ENCODE measurements around the gene SIGLEC8.

Gene SIGLEC8

GRCh38 chr19:51458051-51458645, at the start of gene SIGLEC8:
Gene SIGLEC8, minus strand, starts transcription at chr19:51458454. Its CDS starts 67 bp downstream, at chr19:51458387.
- no peak within 1 kb of the TSS for H3K4me3 ChIP-seq (ENCODE audit: low read length)
- no peaks in the 10 kb centered on the region for H3K9me3 ChIP-seq (ENCODE audit: control insufficient read depth, insufficient read depth, low read length)
- H3K79me2 ChIP-seq (ENCODE audit: control insufficient read depth, low read length), result no peaks in the 10 kb centered on the region
- TF ChIP-seq, protein P1, sequence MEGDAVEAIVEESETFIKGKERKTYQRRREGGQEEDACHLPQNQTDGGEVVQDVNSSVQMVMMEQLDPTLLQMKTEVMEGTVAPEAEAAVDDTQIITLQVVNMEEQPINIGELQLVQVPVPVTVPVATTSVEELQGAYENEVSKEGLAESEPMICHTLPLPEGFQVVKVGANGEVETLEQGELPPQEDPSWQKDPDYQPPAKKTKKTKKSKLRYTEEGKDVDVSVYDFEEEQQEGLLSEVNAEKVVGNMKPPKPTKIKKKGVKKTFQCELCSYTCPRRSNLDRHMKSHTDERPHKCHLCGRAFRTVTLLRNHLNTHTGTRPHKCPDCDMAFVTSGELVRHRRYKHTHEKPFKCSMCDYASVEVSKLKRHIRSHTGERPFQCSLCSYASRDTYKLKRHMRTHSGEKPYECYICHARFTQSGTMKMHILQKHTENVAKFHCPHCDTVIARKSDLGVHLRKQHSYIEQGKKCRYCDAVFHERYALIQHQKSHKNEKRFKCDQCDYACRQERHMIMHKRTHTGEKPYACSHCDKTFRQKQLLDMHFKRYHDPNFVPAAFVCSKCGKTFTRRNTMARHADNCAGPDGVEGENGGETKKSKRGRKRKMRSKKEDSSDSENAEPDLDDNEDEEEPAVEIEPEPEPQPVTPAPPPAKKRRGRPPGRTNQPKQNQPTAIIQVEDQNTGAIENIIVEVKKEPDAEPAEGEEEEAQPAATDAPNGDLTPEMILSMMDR (IDR thresholded peaks at IDR 0.05; ENCODE audit: low read depth, low read length, poor library complexity, severe bottlenecking), result no peak
- no peak for TF ChIP-seq EZH2phosphoT487 (IDR thresholded peaks at IDR 0.05; ENCODE audit: borderline replicate concordance, low read length)
- H3K9me2 ChIP-seq (replicated peaks; ENCODE audit: control insufficient read depth, low read length), result no peaks in the 10 kb centered on the region
- H3K36me3 ChIP-seq (ENCODE audit: control insufficient read depth, low read length), result no peaks in the 10 kb centered on the region
- H3F3A ChIP-seq (ENCODE audit: control insufficient read depth, insufficient read depth), result no peaks in the 10 kb centered on the region
- H3K4me2 ChIP-seq (ENCODE audit: low read length), result no peak within 1 kb of the TSS
- H4K20me1 ChIP-seq (ENCODE audit: control insufficient read depth, insufficient read depth, low read depth, low read length), result no peaks in the 10 kb centered on the region
- peaks cover 5% of the 10 kb centered on the region; the same call in 1 of the 2 replicates for H3K4me1 ChIP-seq (ENCODE audit: control insufficient read depth, low read length)
- no peaks in the 10 kb centered on the region for H3K27me3 ChIP-seq (ENCODE audit: control insufficient read depth, low read length)
- no peak within 1 kb of the TSS for H3K27ac ChIP-seq (ENCODE audit: low read depth, low read length)

DNA sequence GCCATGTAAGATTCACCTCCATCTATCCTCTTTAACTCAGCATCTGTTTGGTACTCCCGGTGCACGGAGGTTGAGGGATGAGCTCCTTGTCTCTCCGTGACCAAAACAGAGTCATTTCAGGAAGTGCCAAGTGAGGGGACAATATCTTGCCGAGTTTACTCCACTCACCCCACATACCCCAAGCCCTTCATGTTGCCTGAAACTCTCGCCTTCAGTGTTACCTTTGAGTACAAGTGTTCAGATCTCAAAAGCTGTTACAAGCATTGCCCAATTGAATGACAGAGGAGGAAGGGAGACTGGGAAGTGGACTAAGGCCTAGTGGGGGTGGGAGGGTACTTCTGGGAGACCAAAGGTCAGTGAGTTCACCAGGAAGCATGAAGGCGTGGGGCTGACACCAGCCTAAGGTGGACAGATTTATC, 49.4 kb upstream of the SIGLEC8 start:
- H3K27ac ChIP-seq (ENCODE audit: low read depth, low read length), result no peak overlapping the region

DNA sequence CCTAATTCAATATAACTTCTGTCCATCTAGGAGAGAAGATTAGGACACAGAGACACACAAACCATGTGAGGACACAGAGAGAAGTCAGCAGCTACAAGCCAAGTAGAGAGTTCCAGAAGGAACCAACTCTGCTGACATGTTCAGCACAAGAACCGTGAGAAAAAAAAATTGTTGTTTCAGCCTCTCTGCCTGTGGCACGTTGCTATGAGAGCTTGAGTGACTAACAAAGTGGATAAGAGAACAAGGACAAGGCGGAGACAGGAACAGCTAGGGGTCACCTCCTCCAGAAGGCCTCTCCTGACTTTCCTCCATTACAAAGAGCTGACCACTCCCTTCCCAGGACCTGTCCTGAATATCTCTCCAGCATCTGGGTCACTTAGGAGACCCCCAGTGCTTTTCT, 48.9 kb upstream of the SIGLEC8 start:
- Histone ChIP-seq H3K36me3 (ENCODE audit: control insufficient read depth, low read length) (no peaks in the 10 kb centered on the region), H3K9me3 (ENCODE audit: control insufficient read depth, insufficient read depth, low read length) (no peaks in the 10 kb centered on the region), H3K4me1 (ENCODE audit: control insufficient read depth, low read length) (no peaks in the 10 kb centered on the region), H3K4me2 (ENCODE audit: low read length) (no peak overlapping the region), H3K27ac (ENCODE audit: low read depth, low read length) (no peak overlapping the region), H3K27me3 (ENCODE audit: control insufficient read depth, low read length) (no peaks in the 10 kb centered on the region), H3K79me2 (ENCODE audit: control insufficient read depth, low read length) (no peaks in the 10 kb centered on the region), H3K9me2 (replicated peaks; ENCODE audit: control insufficient read depth, low read length) (no peaks in the 10 kb centered on the region), H4K20me1 (ENCODE audit: control insufficient read depth, insufficient read depth, low read depth, low read length) (no peaks in the 10 kb centered on the region), H3K4me3 (ENCODE audit: low read length) (no peak overlapping the region), H3F3A (ENCODE audit: control insufficient read depth, insufficient read depth) (no peaks in the 10 kb centered on the region)
- TF ChIP-seq, protein P1 (IDR thresholded peaks at IDR 0.05; ENCODE audit: low read depth, low read length, poor library complexity, severe bottlenecking), result no peak
- TF ChIP-seq EZH2phosphoT487 (IDR thresholded peaks at IDR 0.05; ENCODE audit: borderline replicate concordance, low read length), result no peak

More for the DNA sequence above, 49.4 kb upstream of the SIGLEC8 start:
- TF ChIP-seq, protein P1 (IDR thresholded peaks at IDR 0.05; ENCODE audit: low read depth, low read length, poor library complexity, severe bottlenecking), result no peak
- TF ChIP-seq EZH2phosphoT487 (IDR thresholded peaks at IDR 0.05; ENCODE audit: borderline replicate concordance, low read length), result no peak
- H4K20me1 ChIP-seq (ENCODE audit: control insufficient read depth, insufficient read depth, low read depth, low read length), result no peaks in the 10 kb centered on the region
- no peak overlapping the region for H3K4me2 ChIP-seq (ENCODE audit: low read length)
- no peaks in the 10 kb centered on the region for H3K79me2 ChIP-seq (ENCODE audit: control insufficient read depth, low read length)
- H3K4me1 ChIP-seq (ENCODE audit: control insufficient read depth, low read length), result no peaks in the 10 kb centered on the region
- no peaks in the 10 kb centered on the region for H3K9me3 ChIP-seq (ENCODE audit: control insufficient read depth, insufficient read depth, low read length)
- H3K36me3 ChIP-seq (ENCODE audit: control insufficient read depth, low read length), result no peaks in the 10 kb centered on the region
- H3K4me3 ChIP-seq (ENCODE audit: low read length), result no peak overlapping the region
- H3K27me3 ChIP-seq (ENCODE audit: control insufficient read depth, low read length), result no peaks in the 10 kb centered on the region
- H3F3A ChIP-seq (ENCODE audit: control insufficient read depth, insufficient read depth), result no peaks in the 10 kb centered on the region
- no peaks in the 10 kb centered on the region for H3K9me2 ChIP-seq (replicated peaks; ENCODE audit: control insufficient read depth, low read length)

All from DOHH2 (cell line).